Mesothelial cell of epicardium (in vitro differentiated cells): ENCODE data around the gene PARP8. TPM values are rescaled to one million over a fixed set of nuclear protein-coding genes. Genes with fewer than 3 reads are reported as not detected.

Experiments
- DNase-seq, 2 experiments: peaks; one replicate each; pipeline ENCODE4 v3.0.0; 2021; ENCODE audit warnings: low spot score in 2 of 2; ENCODE audit not compliant: unreplicated experiment in 2 of 2
- H3K27ac Mint-ChIP-seq: 2 replicates; pipeline ENCODE4 v1.8.0; 2021; ENCODE audit warnings: mixed read lengths
- H3K27me3 Mint-ChIP-seq: 2 replicates; pipeline ENCODE4 v1.8.0; 2021; ENCODE audit warnings: low read depth, mixed read lengths
- H3K36me3 Mint-ChIP-seq: 2 replicates; pipeline ENCODE4 v1.8.0; 2021; ENCODE audit warnings: mixed read lengths
- H3K4me1 Mint-ChIP-seq: 2 replicates; pipeline ENCODE4 v1.8.0; 2021; ENCODE audit warnings: mixed read lengths
- H3K4me3 Mint-ChIP-seq: 2 replicates; pipeline ENCODE4 v1.8.0; 2021; ENCODE audit warnings: mild to moderate bottlenecking, moderate library complexity, mixed read lengths
- H3K9me3 Mint-ChIP-seq: 2 replicates; pipeline ENCODE4 v1.8.0; 2021; ENCODE audit warnings: mixed read lengths
- total RNA-seq: library from RNA; stranded (reverse); gene quantifications from 3 replicates; pipeline ENCODE4 v1.2.1, GENCODE V29; 2021
- TF ChIP-seq, protein P1 (sequence below): fragments of 200-600 bp; sonication (generic); IDR thresholded peaks from one replicate; pipeline ENCODE4 v1.5.0; 2021; ENCODE audit warnings: antibody characterized with exemption; ENCODE audit not compliant: unreplicated experiment

Gene PARP8
- total RNA-seq, 1 donor from 2014 or later = 27.5 TPM

DNA sequence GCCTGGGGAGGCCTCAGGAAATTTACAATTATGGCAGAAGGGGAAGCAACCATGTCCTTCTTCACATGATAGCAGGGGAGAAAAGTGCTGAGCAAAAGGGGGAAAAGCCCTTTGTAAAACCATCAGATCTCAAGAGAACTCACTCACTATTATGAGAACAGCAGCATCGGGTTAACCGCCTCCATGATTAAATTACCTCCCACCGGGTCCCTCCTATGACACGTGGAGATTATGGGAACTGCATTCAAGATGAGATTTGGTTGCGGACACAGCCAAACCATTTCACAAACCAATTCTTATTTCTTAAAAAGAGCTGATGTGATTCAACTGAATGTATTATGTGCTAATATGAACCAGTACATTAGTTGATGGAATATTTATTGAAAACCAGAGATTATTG lies 63.9 kb downstream of the PARP8 start:
- H3K27ac Mint-ChIP-seq = no peak overlapping the region
- H3K4me1 Mint-ChIP-seq = peaks cover 12% of the 10 kb centered on the region
- H3K9me3 Mint-ChIP-seq = no peaks in the 10 kb centered on the region
- H3K27me3 Mint-ChIP-seq = no peaks in the 10 kb centered on the region
- no peak for DNase-seq
- H3K36me3 Mint-ChIP-seq = no peaks in the 10 kb centered on the region
- no peak overlapping the region for H3K4me3 Mint-ChIP-seq
- TF ChIP-seq, protein P1, sequence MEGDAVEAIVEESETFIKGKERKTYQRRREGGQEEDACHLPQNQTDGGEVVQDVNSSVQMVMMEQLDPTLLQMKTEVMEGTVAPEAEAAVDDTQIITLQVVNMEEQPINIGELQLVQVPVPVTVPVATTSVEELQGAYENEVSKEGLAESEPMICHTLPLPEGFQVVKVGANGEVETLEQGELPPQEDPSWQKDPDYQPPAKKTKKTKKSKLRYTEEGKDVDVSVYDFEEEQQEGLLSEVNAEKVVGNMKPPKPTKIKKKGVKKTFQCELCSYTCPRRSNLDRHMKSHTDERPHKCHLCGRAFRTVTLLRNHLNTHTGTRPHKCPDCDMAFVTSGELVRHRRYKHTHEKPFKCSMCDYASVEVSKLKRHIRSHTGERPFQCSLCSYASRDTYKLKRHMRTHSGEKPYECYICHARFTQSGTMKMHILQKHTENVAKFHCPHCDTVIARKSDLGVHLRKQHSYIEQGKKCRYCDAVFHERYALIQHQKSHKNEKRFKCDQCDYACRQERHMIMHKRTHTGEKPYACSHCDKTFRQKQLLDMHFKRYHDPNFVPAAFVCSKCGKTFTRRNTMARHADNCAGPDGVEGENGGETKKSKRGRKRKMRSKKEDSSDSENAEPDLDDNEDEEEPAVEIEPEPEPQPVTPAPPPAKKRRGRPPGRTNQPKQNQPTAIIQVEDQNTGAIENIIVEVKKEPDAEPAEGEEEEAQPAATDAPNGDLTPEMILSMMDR = no peak

DNA sequence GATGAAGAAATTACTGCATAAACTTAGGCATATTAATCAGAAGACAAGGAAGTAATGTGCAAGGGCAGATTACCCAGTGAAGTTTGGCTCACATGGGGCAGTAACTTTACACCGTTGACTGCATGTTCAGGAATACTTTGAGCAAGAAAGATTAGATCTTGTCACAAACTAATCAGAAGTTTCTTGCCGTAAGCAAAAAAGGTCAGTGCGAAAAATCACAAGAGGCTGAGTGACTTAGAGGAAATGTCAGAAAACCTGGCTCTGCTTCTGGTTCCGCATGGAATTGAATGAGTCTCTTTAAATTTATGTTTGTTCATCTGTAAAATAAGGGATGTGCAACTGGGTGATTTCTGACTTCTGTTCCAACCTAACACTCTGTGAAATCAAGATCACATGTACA lies 64.4 kb downstream of the PARP8 start:
- TF ChIP-seq, protein P1 = no peak
- Mint-ChIP-seq H3K27ac (no peak overlapping the region), H3K9me3 (no peaks in the 10 kb centered on the region), H3K4me1 (peaks cover 12% of the 10 kb centered on the region), H3K4me3 (no peak overlapping the region), H3K27me3 (no peaks in the 10 kb centered on the region), H3K36me3 (no peaks in the 10 kb centered on the region)
- DNase-seq = no peak

DNA sequence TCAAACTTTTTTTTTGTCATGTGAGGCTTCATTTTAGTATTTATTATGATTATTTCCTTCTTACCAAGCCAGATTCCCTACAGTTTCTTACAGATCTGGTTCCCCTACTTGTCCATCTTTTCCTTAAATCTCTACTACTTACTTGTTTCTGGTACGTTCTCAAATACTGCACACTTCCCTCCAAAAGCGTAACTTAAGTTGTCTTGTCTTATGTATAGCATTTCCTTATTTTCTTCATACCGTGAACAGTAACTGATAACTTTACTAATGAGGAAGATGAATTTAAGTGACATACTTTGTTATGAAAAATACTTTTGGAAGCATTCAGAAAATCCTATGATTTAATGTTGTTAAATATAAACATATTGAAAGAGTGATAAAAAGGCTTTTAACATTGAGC lies 67.3 kb downstream of the PARP8 start:
- H3K36me3 Mint-ChIP-seq = no peaks in the 10 kb centered on the region
- H3K27ac Mint-ChIP-seq = no peak overlapping the region
- H3K4me3 Mint-ChIP-seq = no peak overlapping the region
- TF ChIP-seq, protein P1 = no peak
- H3K9me3 Mint-ChIP-seq = no peaks in the 10 kb centered on the region
- DNase-seq = no peak
- H3K27me3 Mint-ChIP-seq = no peaks in the 10 kb centered on the region
- H3K4me1 Mint-ChIP-seq = peaks cover 12% of the 10 kb centered on the region

DNA sequence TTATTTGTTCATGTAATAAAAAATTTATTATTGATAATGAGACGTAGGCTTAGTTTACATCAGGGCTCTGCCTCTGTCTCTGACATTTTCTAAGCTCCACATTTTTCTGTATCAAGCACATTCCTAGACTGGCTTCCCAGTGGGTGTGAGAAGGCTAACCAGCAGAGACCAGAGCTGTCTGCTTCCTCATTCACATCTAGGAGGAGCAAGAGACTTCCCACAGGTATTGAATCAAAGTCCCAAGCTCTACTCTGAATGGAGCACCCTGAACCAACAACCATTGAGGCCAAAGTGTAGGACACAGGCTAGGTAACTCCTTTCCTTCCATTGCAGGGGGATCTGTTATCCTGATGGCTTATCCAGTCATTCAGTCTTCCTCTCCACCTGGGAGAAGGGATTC lies 72.4 kb downstream of the PARP8 start:
- H3K9me3 Mint-ChIP-seq = peaks cover 4% of the 10 kb centered on the region
- H3K36me3 Mint-ChIP-seq = peaks cover 2% of the 10 kb centered on the region
- no peaks in the 10 kb centered on the region for H3K27me3 Mint-ChIP-seq
- DNase-seq = no peak
- H3K4me3 Mint-ChIP-seq = no peak overlapping the region
- TF ChIP-seq, protein P1 = no peak
- no peaks in the 10 kb centered on the region for H3K4me1 Mint-ChIP-seq
- H3K27ac Mint-ChIP-seq = no peak overlapping the region

DNA sequence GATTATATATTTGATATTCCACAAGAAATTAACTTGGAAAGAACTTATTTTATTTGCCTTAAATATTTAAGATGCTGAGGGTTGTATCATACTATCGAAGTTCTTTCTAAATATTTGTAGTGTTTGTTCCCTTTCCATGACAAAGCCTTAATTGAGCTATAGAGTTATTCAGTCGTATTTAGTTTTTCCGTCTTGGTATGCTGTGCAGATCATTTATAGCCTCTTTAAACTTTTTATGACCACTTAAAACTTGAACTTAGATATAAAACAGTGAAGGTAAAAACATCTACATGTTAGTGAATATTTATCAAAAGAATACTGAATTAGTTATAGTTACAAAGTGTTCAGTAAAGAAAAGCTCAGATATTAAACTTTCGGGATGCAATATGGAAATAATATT lies 74.4 kb downstream of the PARP8 start:
- H3K27me3 Mint-ChIP-seq = no peaks in the 10 kb centered on the region
- H3K4me3 Mint-ChIP-seq = no peak overlapping the region
- H3K9me3 Mint-ChIP-seq = peaks cover 4% of the 10 kb centered on the region
- peaks cover 2% of the 10 kb centered on the region for H3K36me3 Mint-ChIP-seq
- DNase-seq = no peak
- H3K27ac Mint-ChIP-seq = no peak overlapping the region
- TF ChIP-seq, protein P1 = no peak
- H3K4me1 Mint-ChIP-seq = no peaks in the 10 kb centered on the region

DNA sequence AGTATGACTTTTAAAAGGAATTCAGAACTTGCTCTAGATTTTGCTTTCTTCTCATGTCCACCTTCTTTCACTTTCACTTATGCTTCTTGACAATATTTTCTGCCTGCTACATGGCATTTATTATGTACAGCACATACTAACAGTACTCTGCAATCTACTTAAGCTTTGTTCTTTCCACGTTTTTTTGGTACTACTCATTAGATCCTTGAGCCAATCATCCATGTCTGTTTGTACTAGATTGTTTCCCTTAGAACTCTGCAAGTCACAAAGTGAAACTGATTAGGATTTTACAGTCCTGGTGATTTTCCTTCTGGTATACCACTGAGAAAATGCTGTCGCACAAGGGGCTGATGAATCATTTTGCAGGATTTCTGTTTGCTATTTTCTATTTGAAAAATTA lies 78.3 kb downstream of the PARP8 start:
- TF ChIP-seq, protein P1 = no peak
- H3K27me3 Mint-ChIP-seq = no peaks in the 10 kb centered on the region
- no peak overlapping the region for H3K27ac Mint-ChIP-seq
- H3K4me3 Mint-ChIP-seq = no peak overlapping the region
- H3K4me1 Mint-ChIP-seq = no peaks in the 10 kb centered on the region
- peaks cover 2% of the 10 kb centered on the region for H3K36me3 Mint-ChIP-seq
- H3K9me3 Mint-ChIP-seq = peaks cover 4% of the 10 kb centered on the region
- no peak for DNase-seq
